HCT116 (cell line): ENCODE data around the gene GPR108. TPM values are rescaled to one million over a fixed set of nuclear protein-coding genes. Genes with fewer than 3 reads are reported as not detected.

Experiments
- ATAC-seq: fragments of 200-7000 bp; cut with Tn5 transposase; 2 replicates; pipeline ENCODE4 v1.9.1; 2020; ENCODE audit warnings: mild to moderate bottlenecking, moderate library complexity
- BruUV-seq: library from RNA; stranded (reverse); fragments of 400-500 nt; replicated peaks from 2 replicates; lab custom pipeline; 2021; lab: Mats Ljungman, UMichigan
- CTCF ChIA-PET: fragments of 300-600 bp; sonication (Branson Sonifier 250); formaldehyde crosslinking; loops from one replicate; lab custom pipeline; 2021; ENCODE audit warnings: antibody characterized with exemption; lab: Charles Lee
- POLR2A ChIA-PET: fragments of 300-600, 350-600 bp; sonication (Branson Sonifier 250); formaldehyde crosslinking; loops from one replicate; lab custom pipeline; 2021; ENCODE audit warnings: antibody characterized with exemption; lab: Charles Lee
- RAD21 ChIA-PET, 2 experiments: fragments of 300-600 bp; sonication (Branson Sonifier 250); formaldehyde crosslinking; loops; one replicate each; lab custom pipeline; 2023; ENCODE audit warnings: low total read pairs in 2 of 2; ENCODE audit not compliant: uncharacterized antibody in 2 of 2, unreplicated experiment in 2 of 2, low non-redundant PET in 1 of 2; lab: Charles Lee
- DNase-seq: peaks from one replicate; pipeline ENCODE4 v3.0.0-alpha.2; 2010; ENCODE audit warnings: low read depth, low spot score
- H2AFZ ChIP-seq: fragments of 200-600 bp; shearing (Covaris generic), sonication (generic); 2 replicates; pipeline ENCODE4 v1.6.1; 2017; ENCODE audit warnings: low read depth, mixed run types, mixed read lengths, antibody characterized with exemption, low read length; ENCODE audit not compliant: poor library complexity, severe bottlenecking
- H3K27ac ChIP-seq: 2 replicates; pipeline ENCODE4 v1.5.1; 2012; ENCODE audit warnings: low read depth, low read length
- H3K27me3 ChIP-seq: fragments of 200-600 bp; sonication (generic); 2 replicates; pipeline ENCODE4 v1.6.1; 2016; ENCODE audit warnings: mixed run types, low read length, mixed read lengths; ENCODE audit not compliant: insufficient read depth
- H3K36me3 ChIP-seq, 2 experiments: fragments of 200-500 bp in 1 of 2; fragments of 200-600 bp in 1 of 2; sonication (Bioruptor generic) in 1 of 2; sonication (generic) in 1 of 2; 2 replicates each; pipeline versions ENCODE4 v1.5.1 to v1.6.1; 2014 to 2016; ENCODE audit warnings: low read length in 2 of 2, inconsistent platforms in 1 of 2, mixed read lengths in 1 of 2, mixed run types in 1 of 2; ENCODE audit not compliant: insufficient read depth in 2 of 2, control insufficient read depth in 1 of 2
- H3K4me1 ChIP-seq, 2 experiments: fragments of 200-600 bp in 1 of 2; sonication (generic) in 1 of 2; 2 replicates each; pipeline versions ENCODE4 v1.5.1 to v1.6.1; 2012 to 2017; ENCODE audit warnings: low read length in 2 of 2, inconsistent platforms in 1 of 2, mild to moderate bottlenecking in 1 of 2, mixed read lengths in 1 of 2, mixed run types in 1 of 2, moderate library complexity in 1 of 2; ENCODE audit not compliant: insufficient read depth in 2 of 2, control insufficient read depth in 1 of 2
- H3K4me2 ChIP-seq: fragments of 200-600 bp; sonication (generic); 2 replicates; pipeline ENCODE4 v1.6.1; 2017; ENCODE audit warnings: mixed run types, low read length, mixed read lengths
- H3K4me3 ChIP-seq, 2 experiments: fragments of 200-600 bp in 1 of 2; sonication (generic) in 1 of 2; replicated peaks in 1 of 2; 2 replicates each; pipeline ENCODE4 v1.5.1; 2011 to 2016; ENCODE audit warnings: low read length in 2 of 2, control low read depth in 1 of 2, low read depth in 1 of 2, mild to moderate bottlenecking in 1 of 2, mixed read lengths in 1 of 2, mixed run types in 1 of 2
- H3K79me2 ChIP-seq: fragments of 200-600 bp; sonication (generic); 2 replicates; pipeline ENCODE4 v1.6.1; 2017; ENCODE audit warnings: mild to moderate bottlenecking, mixed run types, low read length, moderate library complexity, mixed read lengths; ENCODE audit not compliant: insufficient read depth
- H3K9ac ChIP-seq: fragments of 200-600 bp; sonication (generic); 2 replicates; pipeline ENCODE4 v1.6.1; 2016; ENCODE audit warnings: low read length, mixed read lengths
- H3K9me2 ChIP-seq: fragments of 200-600 bp; sonication (generic), shearing (Covaris generic); 2 replicates; pipeline ENCODE4 v1.6.1; 2017; ENCODE audit warnings: mixed run types, mild to moderate bottlenecking, moderate library complexity; ENCODE audit not compliant: insufficient read depth
- H3K9me3 ChIP-seq, 2 experiments: fragments of 200-500 bp in 1 of 2; fragments of 200-600 bp in 1 of 2; sonication (Bioruptor generic) in 1 of 2; sonication (generic) in 1 of 2; 2 replicates each; pipeline ENCODE4 v1.6.1; 2014 to 2017; ENCODE audit warnings: low read length in 2 of 2, mixed read lengths in 2 of 2, inconsistent platforms in 1 of 2, low read depth in 1 of 2, mild to moderate bottlenecking in 1 of 2, mixed run types in 1 of 2, moderate library complexity in 1 of 2; ENCODE audit not compliant: control insufficient read depth in 1 of 2, insufficient read depth in 1 of 2
- H4K20me1 ChIP-seq: fragments of 200-600 bp; sonication (generic), shearing (Covaris generic); 2 replicates; pipeline ENCODE4 v1.6.1; 2017; ENCODE audit warnings: mixed run types, mild to moderate bottlenecking, moderate library complexity; ENCODE audit not compliant: insufficient read depth
- EGR1 ChIP-seq: IDR thresholded peaks from 2 replicates; pipeline ENCODE4 v1.6.1; 2012; ENCODE audit warnings: low read depth
- EZH2 ChIP-seq: fragments of 200-600 bp; sonication (generic); IDR thresholded peaks from 2 replicates; pipeline ENCODE4 v1.6.1; 2017; ENCODE audit warnings: antibody characterized with exemption, mixed run types
- EZH2phosphoT487 ChIP-seq: fragments of 200-600 bp; IDR thresholded peaks from 2 replicates; pipeline ENCODE4 v1.6.1; 2018; ENCODE audit warnings: antibody characterized with exemption, borderline replicate concordance
- FOSL1 ChIP-seq: IDR thresholded peaks from 2 replicates; pipeline ENCODE4 v1.6.1; 2012; ENCODE audit warnings: low read depth
- POLR2A ChIP-seq: IDR thresholded peaks from 2 replicates; pipeline ENCODE4 v1.7.0; 2011; ENCODE audit warnings: borderline replicate concordance; ENCODE audit not compliant: insufficient read depth, insufficient read length; ENCODE audit errors: extremely low read depth
- POLR2AphosphoS5 ChIP-seq: IDR thresholded peaks from 2 replicates; pipeline ENCODE4 v1.6.1; 2011; ENCODE audit warnings: mild to moderate bottlenecking, low read depth, low read length, moderate library complexity
- RAD21 ChIP-seq: IDR thresholded peaks from 2 replicates; pipeline ENCODE4 v1.6.1; 2012; ENCODE audit warnings: low read depth, mild to moderate bottlenecking
- SP1 ChIP-seq: IDR thresholded peaks from 2 replicates; pipeline ENCODE4 v1.6.1; 2012; ENCODE audit warnings: low read depth
- YY1 ChIP-seq: IDR thresholded peaks from 2 replicates; pipeline ENCODE4 v1.6.1; 2011; ENCODE audit warnings: low read length, low read depth, moderate library complexity, mild to moderate bottlenecking; ENCODE audit not compliant: insufficient replicate concordance; ENCODE audit errors: extremely low read depth
- ZBTB33 ChIP-seq: IDR thresholded peaks from 2 replicates; pipeline ENCODE4 v1.6.1; 2011; ENCODE audit warnings: mild to moderate bottlenecking, low read length, moderate library complexity; ENCODE audit not compliant: insufficient replicate concordance; ENCODE audit errors: extremely low read depth
- ZFX ChIP-seq: fragments of 450-650 bp; IDR thresholded peaks from 2 replicates; pipeline ENCODE4 v1.6.1; 2017
- ZNF274 ChIP-seq: fragments of 200-500 bp; sonication (Bioruptor generic); IDR thresholded peaks from 2 replicates; pipeline ENCODE4 v1.6.1; 2014; ENCODE audit warnings: mild to moderate bottlenecking, low read depth, low read length, inconsistent platforms
- intact Hi-C: fragments of 100-400 bp; cut with micrococcal nuclease; formaldehyde crosslinking; loops from 2 replicates; pipeline ENCODE4 v1.10.0; 2022
- total RNA-seq: library from RNA; stranded (reverse); gene quantifications from one replicate; pipeline ENCODE4 v1.2.1, GENCODE V29; 2021; ENCODE audit not compliant: unreplicated experiment
- TF ChIP-seq, protein P1 (sequence below): IDR thresholded peaks from 2 replicates; pipeline ENCODE4 v1.6.1; 2012

Gene GPR108
- total RNA-seq, 1 experiment from 2014 or later = 75.0 TPM

DNA sequence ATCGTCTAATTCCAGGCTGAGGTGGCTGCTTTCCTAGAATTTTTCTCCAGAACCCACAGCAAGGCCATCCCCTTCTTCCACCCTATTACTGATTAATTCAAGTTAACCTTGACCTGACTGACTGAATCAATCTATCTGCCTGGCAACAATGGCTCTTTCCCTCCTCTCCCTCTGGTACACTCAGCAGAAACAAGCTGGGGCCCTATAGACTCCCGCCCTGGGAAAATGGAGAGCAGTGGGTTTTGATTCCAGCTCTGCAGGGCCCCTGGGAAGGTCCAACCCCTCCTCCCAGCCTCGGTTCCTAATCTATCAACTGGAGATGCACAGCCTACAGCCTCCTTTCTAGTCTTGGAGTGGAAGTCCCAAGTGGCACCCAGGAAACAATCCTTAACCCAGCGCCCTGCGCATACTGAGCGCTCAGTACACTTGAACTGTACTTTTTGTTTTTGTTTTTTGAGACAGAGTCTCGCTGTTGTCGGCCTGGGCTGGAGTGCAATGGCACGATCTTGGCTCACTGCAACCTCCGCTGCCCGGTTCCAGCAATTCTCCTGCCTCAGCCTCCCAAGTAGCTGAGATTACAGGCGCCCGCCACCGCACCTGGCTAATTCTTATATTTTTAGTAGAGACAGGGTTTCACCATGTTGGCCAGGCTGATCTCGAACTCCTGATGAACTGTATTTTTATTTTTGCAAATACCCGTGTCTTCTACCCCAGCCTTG lies 11.7 kb downstream of the GPR108 start:
- no peak overlapping the region for H2AFZ ChIP-seq
- H3K9me3 ChIP-seq = no peaks in the 10 kb centered on the region
- CTCF ChIA-PET = interaction anchor here (1.0 kb wide), 1 partner anchor 12 kb away, joined by 3 read pairs; the partner anchor contains the start of gene GPR108
- BruUV-seq = no TSS peak
- H3K4me2 ChIP-seq = no peak overlapping the region
- H3K79me2 ChIP-seq = no peaks in the 10 kb centered on the region
- no peaks in the 10 kb centered on the region for H3K27me3 ChIP-seq
- H3K27ac ChIP-seq = no peak overlapping the region
- TF ChIP-seq SP1 (no peak), YY1 (no peak), ZFX (no peak)
- TF ChIP-seq, all 23 proteins: peak for 0
- ATAC-seq (no peak), DNase-seq (no peak)
- intact Hi-C loops = no loop called here
- H3K9ac ChIP-seq = no peak overlapping the region
- H3K4me1 ChIP-seq = peaks cover 13 to 23% of the 10 kb centered on the region in 2 experiments; a peak in 3 of 4 replicates
- H3K9me2 ChIP-seq = no peaks in the 10 kb centered on the region
- ChIA-PET RAD21 (no interaction called here), POLR2A (no interaction called here)
- no peaks in the 10 kb centered on the region for H3K36me3 ChIP-seq
- H3K4me3 ChIP-seq = no peak overlapping the region
- no peaks in the 10 kb centered on the region for H4K20me1 ChIP-seq

- Histone ChIP-seq H2AFZ (no peak overlapping the region), H3K79me2 (no peaks in the 10 kb centered on the region), H3K9me2 (no peaks in the 10 kb centered on the region), H3K9ac (no peak overlapping the region), H3K27ac (no peak overlapping the region), H3K4me2 (no peak overlapping the region), H3K36me3 (no peaks in the 10 kb centered on the region), H3K27me3 (no peaks in the 10 kb centered on the region), H3K9me3 (no peaks in the 10 kb centered on the region), H3K4me1 (peaks cover 13 to 15% of the 10 kb centered on the region in 2 experiments; a peak in 3 of 4 replicates), H4K20me1 (no peaks in the 10 kb centered on the region), H3K4me3 (no peak overlapping the region)
- ChIA-PET RAD21 (no interaction called here), CTCF (no interaction called here), POLR2A (interaction anchor here (0.8 kb wide), 1 partner anchor 12 kb away, joined by 3 read pairs; no protein-coding TSS in a partner anchor)
- ATAC-seq (no peak), DNase-seq (no peak)
- BruUV-seq = no TSS peak
- intact Hi-C loops = no loop called here
- TF ChIP-seq EGR1 (no peak), ZBTB33 (no peak), FOSL1 (no peak), ZFX (no peak), POLR2A (no peak), POLR2AphosphoS5 (no peak), ZNF274 (no peak), EZH2 (no peak), EZH2phosphoT487 (no peak), RAD21 (no peak)
- TF ChIP-seq, protein P1, sequence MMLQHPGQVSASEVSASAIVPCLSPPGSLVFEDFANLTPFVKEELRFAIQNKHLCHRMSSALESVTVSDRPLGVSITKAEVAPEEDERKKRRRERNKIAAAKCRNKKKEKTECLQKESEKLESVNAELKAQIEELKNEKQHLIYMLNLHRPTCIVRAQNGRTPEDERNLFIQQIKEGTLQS = no peak
Observed at GRCh38 chr19:6724631-6725492, 12.5 kb downstream of the GPR108 start.
